ENCODE measurements around the gene KRTAP11-1.

Gene KRTAP11-1, protein sequence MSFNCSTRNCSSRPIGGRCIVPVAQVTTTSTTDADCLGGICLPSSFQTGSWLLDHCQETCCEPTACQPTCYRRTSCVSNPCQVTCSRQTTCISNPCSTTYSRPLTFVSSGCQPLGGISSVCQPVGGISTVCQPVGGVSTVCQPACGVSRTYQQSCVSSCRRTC

DNA sequence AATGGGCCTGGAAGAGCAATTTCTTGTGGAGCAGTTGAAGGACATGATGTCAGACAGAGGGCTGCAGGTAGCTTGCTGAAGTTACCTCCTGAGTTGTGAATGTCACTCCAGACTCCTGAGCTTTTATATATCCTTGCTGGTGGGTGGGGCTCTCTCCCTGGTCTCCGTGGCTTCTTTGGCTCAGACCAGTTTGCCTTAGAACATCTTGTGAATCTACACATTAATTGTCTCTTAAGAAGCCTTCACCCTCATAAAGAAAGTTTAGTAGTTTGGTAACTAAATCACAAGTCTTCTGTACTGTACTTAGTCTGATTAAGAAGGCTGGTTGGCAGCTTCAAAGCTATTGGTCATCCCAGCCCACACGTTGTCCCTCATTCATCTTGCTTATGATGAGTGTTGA is at the start of gene KRTAP11-1:
TSS of gene KRTAP11-1 (minus strand) at position 101 of the 400 bp plus-strand sequence. CDS start at position 45, 56 bp downstream.
- in situ Hi-C loops (cut with MboI; ENCODE audit: low sequenced_read_pairs) = no loop called here

DNA sequence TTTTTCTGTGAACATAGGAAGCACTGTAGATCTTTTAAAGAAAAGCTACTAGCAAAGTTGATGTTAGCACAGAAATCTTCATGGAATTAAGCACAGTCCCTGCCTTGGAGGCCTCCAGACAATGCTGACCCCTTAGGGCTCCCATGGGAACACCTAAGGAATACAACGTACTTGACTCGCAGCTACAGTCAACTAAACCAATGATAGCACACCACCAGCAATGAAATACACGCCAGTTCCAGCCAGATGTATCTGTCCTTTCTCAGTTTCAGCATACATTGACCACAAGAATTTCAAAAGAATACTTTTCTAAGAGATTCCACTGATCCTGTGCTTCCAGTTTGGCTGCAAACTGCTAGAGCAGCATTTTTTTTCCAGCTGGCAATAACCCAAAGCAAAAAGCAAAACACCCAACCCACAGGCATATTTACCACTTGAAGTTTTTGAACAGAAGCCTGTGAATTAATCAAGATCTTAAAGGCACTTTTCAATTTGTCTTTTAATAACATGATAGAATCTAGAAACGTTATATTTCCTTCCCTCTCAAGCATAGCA is 42.8 kb upstream of the KRTAP11-1 start:
- in situ Hi-C loops (cut with MboI; ENCODE audit: low sequenced_read_pairs) = no loop called here

DNA sequence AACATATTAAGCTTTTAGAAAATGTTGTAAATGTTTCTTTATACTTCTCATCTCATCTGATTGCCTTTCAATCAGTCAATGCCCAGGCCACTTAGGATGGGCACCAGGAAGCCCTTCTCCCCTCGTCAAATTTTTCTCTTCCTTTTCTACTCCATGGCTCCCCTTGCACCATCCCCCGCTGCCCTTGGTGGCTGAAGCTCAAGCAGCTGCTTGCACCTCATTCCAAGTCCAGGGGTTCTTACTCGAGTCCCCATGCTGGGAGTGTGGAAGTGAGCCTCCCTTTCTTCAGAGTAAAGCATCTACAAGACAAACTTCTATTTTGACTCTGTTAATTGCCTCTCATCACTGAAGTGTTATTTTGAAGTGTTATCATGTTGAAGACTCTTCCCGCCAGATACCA is 39.7 kb upstream of the KRTAP11-1 start:
- in situ Hi-C loops (cut with MboI; ENCODE audit: low sequenced_read_pairs) = no loop called here

DNA sequence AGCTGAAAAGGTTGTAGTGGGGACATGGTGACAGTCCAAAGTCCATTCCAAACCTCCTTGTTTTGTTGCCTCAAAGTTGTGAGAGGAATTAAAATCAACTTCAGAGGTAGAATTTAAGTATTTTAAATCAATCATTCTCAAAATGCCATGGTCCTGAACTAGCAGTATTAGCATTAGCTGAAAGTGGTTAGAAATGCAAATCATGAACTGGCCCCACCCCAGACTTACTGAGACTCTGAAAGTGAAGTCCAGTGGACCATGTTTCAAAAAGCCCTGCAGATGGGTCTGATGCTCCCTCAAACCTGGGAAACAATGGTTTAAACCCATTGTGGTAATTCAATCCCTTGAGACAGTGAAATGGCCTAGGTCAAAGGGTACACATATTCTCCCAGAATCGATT is 36.2 kb upstream of the KRTAP11-1 start:
- in situ Hi-C loops (cut with MboI; ENCODE audit: low sequenced_read_pairs) = no loop called here

DNA sequence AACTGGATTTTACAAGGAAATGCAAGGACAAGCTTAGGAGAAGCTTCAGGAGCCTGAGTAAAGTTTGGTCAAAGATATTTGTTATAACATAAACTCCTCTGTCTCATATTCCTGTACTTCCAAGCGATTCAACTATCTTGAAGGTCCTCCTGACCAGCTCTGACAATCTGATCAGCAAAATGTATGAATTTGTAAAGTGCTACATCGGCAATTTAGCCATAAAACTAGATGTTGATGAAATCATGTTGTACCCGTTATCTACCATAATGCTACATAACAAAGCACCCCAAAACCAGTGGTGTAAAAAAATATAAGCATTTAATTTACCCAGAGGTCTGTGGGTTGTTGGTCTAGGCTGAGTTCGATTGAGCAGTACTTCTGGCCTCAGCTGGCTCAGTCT is 19.5 kb upstream of the KRTAP11-1 start:
- in situ Hi-C loops (cut with MboI; ENCODE audit: low sequenced_read_pairs) = no loop called here

DNA sequence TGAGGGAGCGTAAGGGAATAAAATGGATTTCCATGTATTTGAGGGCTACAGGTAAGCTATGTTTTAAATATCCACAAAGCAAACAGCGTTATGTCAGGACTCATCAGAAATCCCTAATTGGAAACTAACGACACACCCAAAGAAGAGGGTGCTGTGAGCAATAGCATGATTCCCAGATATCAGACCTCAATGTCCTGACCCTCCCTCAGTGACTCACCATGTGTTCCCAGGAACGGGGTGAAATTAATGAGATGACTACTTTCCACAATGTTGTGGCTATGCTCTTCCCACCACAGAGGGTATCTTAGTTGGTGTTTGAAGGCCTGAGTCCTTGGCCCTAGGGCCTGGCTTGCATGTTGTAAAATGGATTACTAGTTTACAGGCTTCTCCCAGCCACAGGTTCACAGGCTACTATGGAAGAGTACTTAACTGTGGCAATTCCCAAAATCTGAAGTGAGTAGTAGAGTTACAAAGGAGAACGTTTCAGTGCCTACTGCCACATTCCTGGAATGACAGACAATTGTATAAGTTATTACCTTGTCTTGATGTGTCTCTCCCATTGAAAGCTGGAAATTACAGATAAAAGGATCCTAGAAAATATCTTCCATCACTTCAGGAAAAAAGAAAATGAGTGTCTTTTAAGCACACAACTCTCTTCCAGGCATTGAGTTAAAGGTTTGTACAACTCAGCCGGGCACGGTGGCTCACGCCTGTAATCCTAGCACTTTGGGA is 1.7 kb upstream of the KRTAP11-1 start:
- in situ Hi-C loops (cut with MboI; ENCODE audit: low sequenced_read_pairs) = no loop called here

DNA sequence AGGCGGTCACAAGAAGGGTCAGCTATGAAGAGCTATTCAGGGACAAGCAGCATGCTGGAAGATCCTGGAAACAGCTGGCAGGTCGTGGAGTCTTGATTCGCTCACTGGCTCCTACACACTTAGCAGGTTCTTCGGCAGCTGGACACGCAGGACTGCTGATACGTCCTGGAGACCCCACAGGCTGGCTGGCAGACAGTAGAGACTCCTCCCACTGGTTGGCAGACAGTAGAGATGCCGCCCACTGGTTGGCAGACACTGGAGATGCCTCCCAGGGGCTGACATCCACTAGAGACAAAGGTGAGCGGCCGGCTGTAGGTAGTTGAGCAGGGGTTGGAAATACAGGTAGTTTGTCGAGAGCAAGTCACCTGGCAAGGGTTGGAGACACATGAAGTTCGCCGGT is 466 bp downstream of the KRTAP11-1 start:
- in situ Hi-C loops (cut with MboI; ENCODE audit: low sequenced_read_pairs) = no loop called here

DNA sequence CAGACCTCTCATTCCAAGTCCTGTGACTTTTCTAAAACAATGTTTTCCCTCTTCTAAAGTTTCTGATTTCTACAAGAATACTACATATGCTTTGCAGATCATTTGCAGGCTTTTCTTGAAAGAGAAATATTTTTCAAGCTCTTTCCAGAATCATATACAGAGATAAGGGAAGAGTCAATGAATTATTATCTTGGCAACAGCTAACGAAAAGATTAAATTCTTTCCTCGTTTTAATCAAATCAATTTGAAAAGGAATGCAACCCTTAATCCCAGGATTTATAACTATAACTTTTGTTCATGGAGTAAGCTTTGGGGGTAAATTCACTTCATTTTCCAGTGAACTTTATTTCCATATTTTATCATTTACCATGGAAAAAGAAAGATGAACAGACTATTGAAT is 6.9 kb downstream of the KRTAP11-1 start:
- in situ Hi-C loops (cut with MboI; ENCODE audit: low sequenced_read_pairs) = no loop called here

DNA sequence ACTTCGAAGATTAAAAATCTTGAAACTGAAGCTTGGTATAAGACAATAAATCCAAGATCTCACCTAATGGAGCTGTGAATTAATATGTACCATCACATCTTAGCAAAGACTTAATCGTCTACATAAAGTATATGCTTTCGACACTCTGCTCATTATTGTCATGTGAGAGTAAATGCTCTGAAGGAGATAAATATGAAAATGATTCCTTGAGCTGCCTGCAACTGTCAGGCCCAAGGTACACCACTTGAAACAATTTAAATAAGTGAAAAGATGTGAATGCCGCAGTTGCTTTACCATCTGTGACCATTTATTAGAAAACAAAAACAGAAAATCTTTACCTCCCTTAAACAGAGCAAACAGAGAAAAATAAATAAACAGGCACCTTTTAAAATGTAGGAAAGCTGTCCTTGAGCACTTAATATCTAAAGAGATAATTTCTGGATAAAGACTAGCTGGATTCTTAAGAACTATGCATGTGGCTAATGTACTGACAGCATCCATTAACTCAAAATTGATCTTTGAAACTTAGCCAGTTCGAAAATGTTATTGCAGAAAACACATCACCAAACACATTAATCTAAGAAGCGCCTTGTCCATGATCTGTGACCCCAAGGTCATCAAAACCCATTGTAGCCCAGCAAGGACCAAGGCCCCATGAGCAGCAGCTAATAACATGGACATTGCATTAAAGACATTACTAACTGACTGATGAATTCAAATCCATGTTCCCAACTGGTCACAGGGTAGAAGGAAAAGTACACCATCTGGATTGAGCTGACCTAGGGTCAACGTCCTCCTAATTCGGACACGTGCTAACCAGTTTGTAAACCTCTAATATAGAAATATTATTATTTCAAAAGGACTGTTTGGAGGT is 33.5 kb downstream of the KRTAP11-1 start:
- in situ Hi-C loops (cut with MboI; ENCODE audit: low sequenced_read_pairs) = no loop called here

DNA sequence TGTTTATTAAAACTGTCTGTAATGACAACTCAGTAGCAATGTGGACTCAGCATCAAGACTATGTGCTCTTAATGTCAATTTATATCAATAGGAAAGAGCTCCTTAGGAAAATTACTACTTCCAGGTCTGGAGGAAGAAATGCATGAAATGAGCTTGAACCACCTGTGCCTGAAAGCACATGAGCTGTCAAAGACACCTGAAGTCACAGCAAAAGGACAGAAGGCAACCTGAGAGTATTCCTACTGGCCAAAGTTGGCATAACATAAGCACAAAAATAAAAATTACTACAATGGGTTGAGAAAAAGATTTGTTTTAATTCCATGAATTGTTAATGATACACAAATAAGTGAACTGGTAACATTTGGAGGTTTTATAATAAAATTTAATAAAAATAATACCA is 38.4 kb downstream of the KRTAP11-1 start:
- in situ Hi-C loops (cut with MboI; ENCODE audit: low sequenced_read_pairs) = no loop called here

DNA sequence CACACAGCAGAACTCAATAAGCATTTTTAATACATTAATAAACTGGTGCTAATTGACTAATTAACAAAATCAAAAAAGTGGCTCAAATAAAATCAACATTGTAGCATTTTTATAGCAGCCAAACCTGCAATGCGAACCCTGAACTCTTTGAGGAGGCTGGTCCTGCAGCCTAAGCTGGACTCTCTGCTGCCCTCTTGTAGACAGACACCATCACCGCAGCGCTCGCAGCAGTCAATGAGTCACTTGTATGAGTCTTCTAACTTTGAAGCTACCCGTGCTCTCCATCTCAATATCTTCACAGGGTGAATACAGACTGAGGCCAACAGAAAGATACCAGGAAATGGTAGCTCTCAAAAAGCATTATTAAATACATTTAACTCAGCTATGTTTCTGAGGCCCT is 42.1 kb downstream of the KRTAP11-1 start:
- in situ Hi-C loops (cut with MboI; ENCODE audit: low sequenced_read_pairs) = no loop called here

DNA sequence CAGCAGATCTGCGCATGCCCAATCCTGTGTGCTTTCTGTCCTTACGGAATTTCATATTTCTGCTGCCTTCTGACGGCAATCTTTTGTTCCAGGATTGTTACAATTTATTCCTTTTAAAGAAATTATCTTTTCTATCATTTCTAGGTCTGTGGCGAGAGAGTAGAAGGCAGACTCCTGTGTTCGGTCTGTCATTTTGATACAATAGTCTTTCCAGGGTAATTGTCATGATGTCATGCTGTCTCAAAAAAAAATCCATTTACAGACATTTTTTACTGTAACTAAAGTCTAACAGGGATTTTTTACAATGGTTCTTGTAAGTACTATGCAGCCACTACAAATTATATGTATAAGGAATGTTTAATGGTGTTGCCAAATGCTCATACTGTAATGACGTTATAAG is 42.8 kb downstream of the KRTAP11-1 start:
- in situ Hi-C loops (cut with MboI; ENCODE audit: low sequenced_read_pairs) = no loop called here

DNA sequence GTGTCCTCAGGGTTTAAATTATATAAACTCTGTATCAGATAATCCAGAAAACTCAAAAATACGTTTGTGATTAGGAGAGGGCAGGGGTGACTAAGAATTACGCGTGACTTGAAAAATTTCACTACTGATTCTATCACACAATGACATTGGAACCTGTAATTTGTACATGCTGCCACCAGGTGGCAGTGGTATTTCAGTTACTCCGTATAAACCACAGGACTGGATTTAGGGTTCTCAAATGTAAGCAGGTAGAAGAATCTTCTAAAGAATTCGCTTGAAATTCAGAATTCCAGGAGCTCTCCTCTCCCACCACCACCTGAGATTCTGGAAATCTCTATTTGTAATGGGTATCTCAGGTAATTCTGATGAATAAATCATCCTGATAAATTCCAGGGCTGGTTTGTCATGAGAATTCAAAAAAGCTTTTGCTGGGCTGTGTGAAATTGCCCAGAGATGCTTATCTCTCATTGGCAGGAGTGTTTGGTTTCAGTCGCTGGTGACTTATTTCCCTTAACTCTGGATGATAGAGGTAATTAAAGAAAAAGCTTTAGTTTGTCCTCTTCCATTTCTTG is 50.1 kb downstream of the KRTAP11-1 start:
- in situ Hi-C loops (cut with MboI; ENCODE audit: low sequenced_read_pairs) = no loop called here
